ENCODE data around the gene STAP1. TPM values are rescaled to one million over a fixed set of nuclear protein-coding genes. Genes with fewer than 3 reads are reported as not detected.

The STAP1 gene
- total and polyA plus RNA-seq, 2 experiments from 2014 or later, result not detected

- Histone ChIP-seq H3F3A (replicated peaks; ENCODE audit: low read depth) (no peaks in the 10 kb centered on the region), H3K4me1 (ENCODE audit: insufficient read depth) (no peaks in the 10 kb centered on the region), H3K4me3 (no peak overlapping the region), H3K79me2 (replicated peaks; ENCODE audit: insufficient read depth) (no peaks in the 10 kb centered on the region), H3K27ac (ENCODE audit: low read depth) (no peak overlapping the region), H3K9me2 (ENCODE audit: insufficient read depth) (no peaks in the 10 kb centered on the region), H3K27me3 (ENCODE audit: insufficient read depth) (no peaks in the 10 kb centered on the region), H3K4me2 (no peak overlapping the region), H4K20me1 (replicated peaks; ENCODE audit: insufficient read depth) (no peaks in the 10 kb centered on the region), H3K36me3 (ENCODE audit: insufficient read depth) (peaks cover 3% of the 10 kb centered on the region; the same call in 1 of the 2 replicates), H2AFZ (no peak overlapping the region)
- Mint-ChIP-seq H3K27me3 (ENCODE audit: insufficient read depth, low read depth, poor library complexity) (no peaks in the 10 kb centered on the region), H3K36me3 (ENCODE audit: low read depth) (peaks cover 17% of the 10 kb centered on the region; the same call in 2 of the 3 replicates), H3K27ac (no peak overlapping the region), H3K4me3 (no peak overlapping the region), H3K4me1 (no peaks in the 10 kb centered on the region), H3K9me3 (no peaks in the 10 kb centered on the region)
- ATAC-seq (no peak), DNase-seq (ENCODE audit: low spot score) (no peak)
- TF ChIP-seq CREB1 (CRISPR knock-in tag; IDR thresholded peaks at IDR 0.05; ENCODE audit: low read depth) (no peak), ETS1 (IDR thresholded peaks at IDR 0.05) (no peak), EZH2 (IDR thresholded peaks at IDR 0.05; ENCODE audit: low read depth, unreplicated experiment) (no peak), REST (IDR thresholded peaks at IDR 0.05; ENCODE audit: unreplicated experiment) (no peak), NANOG (IDR thresholded peaks at IDR 0.05; ENCODE audit: borderline replicate concordance) (no peak), CTCF (conservative IDR thresholded peaks at IDR 0.05; ENCODE audit: low read depth in 2 of 2) (no peak), ZNF331 (CRISPR knock-in tag; IDR thresholded peaks at IDR 0.05; ENCODE audit: low read depth) (no peak), ZNF462 (CRISPR knock-in tag; IDR thresholded peaks at IDR 0.05) (no peak), JUNB (IDR thresholded peaks at IDR 0.05; ENCODE audit: unreplicated experiment) (no peak), STAT1 (IDR thresholded peaks at IDR 0.05; ENCODE audit: unreplicated experiment) (no peak), ZNF114 (CRISPR knock-in tag; IDR thresholded peaks at IDR 0.05) (no peak), POLR2AphosphoS5 (IDR thresholded peaks at IDR 0.05; ENCODE audit: low read depth) (no peak), EZH2phosphoT487 (IDR thresholded peaks at IDR 0.05; ENCODE audit: unreplicated experiment) (no peak)
Observed at GRCh38 chr4:67512501-67512900, 46.0 kb upstream of the STAP1 start.
